22Rv1 (cell line): ENCODE data around the gene MSI2.

ENCODE experiments used
- CTCF ChIP-seq: fragments of 450-650 bp; IDR thresholded peaks from 2 replicates; pipeline ENCODE4 v1.5.1; 2017; ENCODE audit warnings: mild to moderate bottlenecking
- ZFX ChIP-seq: fragments of 450-650 bp; IDR thresholded peaks from 2 replicates; pipeline ENCODE4 v1.6.1; 2017; ENCODE audit warnings: antibody characterized with exemption, borderline replicate concordance

DNA sequence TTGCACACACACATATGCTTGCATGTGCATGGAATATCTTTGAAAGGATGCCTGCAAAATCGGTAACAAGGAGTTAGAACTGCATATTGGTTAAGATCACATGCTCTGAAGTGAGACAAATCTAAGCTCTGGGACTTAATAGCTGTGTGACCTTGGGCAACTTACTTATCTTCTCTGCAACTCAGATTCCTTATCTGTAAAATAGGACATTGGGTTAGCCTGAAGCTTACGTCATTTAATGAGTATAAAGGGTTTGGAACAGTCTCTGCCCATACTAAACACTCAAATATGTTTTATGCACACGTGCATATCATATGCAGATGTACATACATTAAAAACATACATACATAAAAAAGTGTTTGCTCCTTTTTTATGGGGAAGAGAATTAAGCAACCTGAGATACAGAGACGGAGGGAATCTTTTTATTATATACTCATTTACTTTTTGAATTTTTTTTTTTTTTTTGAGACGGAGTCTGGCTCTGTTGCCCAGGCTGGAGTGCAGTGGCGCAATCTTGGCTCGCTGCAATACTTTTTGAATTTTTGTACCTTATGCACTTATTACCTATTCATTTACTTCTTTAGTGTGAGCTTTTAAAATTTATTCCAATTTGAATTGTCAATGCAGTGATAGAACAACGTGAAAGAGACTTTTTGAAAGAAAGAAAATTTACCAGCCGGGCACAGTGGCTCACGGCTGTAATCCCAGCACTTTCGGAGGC, 282.6 kb downstream of the MSI2 start:
- TF ChIP-seq CTCF (no peak), ZFX (no peak)
